Activated T-cell treated with anti-CD3 and anti-CD28 coated beads, Interleukin-2, amount 50 U/mL, for 1 hour (primary cell): Measurements from ENCODE around the gene KDM5C.
"Not testable (repeated sequence)": the region's sequence is repeated elsewhere in the genome, so short reads cannot be mapped to it uniquely, and the experiment has no call there.

Experiments
- DNase-seq: peaks from one replicate; pipeline ENCODE4 v3.0.0-alpha.2; 2020

The KDM5C gene

GRCh38 chrX:53186351-53186750 lies 38.7 kb downstream of the KDM5C start:
- no peak for DNase-seq

- DNase-seq = no peak
Measured at GRCh38 chrX:53184836-53185235, 40.2 kb downstream of the KDM5C start.

GRCh38 chrX:53171356-53171755 lies 53.7 kb downstream of the KDM5C start:
- no peak for DNase-seq

GRCh38 chrX:53166103-53166502 lies 58.9 kb downstream of the KDM5C start:
- no peak for DNase-seq

- not testable (repeated sequence) for DNase-seq
Measured at GRCh38 chrX:53164566-53164965, 60.4 kb downstream of the KDM5C start.

- DNase-seq = no peak
Measured at GRCh38 chrX:53163436-53163835, 61.6 kb downstream of the KDM5C start.

GRCh38 chrX:53160297-53160983 lies 64.6 kb downstream of the KDM5C start:
- no peak for DNase-seq

- DNase-seq = no peak
Measured at GRCh38 chrX:53159184-53159583, 65.8 kb downstream of the KDM5C start.

GRCh38 chrX:53156207-53156596 lies 68.8 kb downstream of the KDM5C start:
- DNase-seq = no peak

GRCh38 chrX:53155512-53156206 lies 69.3 kb downstream of the KDM5C start:
- DNase-seq = no peak

GRCh38 chrX:53153581-53153980 lies 71.4 kb downstream of the KDM5C start:
- no peak for DNase-seq
